GM18507 (cell line): ENCODE results near the gene ARHGAP29.

Experiments used
- DNase-seq: peaks from one replicate; pipeline ENCODE4 v3.0.0; 2011; ENCODE audit warnings: low read depth; ENCODE audit not compliant: insufficient read length; ENCODE audit errors: extremely low spot score
- FAIRE-seq: peaks from 2 replicates; lab custom pipeline; 2011; peaks lifted over from hg19 to GRCh38; lab: Jason Lieb, UNC

The ARHGAP29 gene

GRCh38 chr1:94269921-94270320 lies 32.5 kb upstream of the ARHGAP29 start:
- DNase-seq (no peak), FAIRE-seq (no peak)

GRCh38 chr1:94265906-94266305 lies 28.5 kb upstream of the ARHGAP29 start:
- FAIRE-seq (no peak), DNase-seq (no peak)

- DNase-seq (no peak), FAIRE-seq (no peak)
Observed at GRCh38 chr1:94265011-94265422, 27.6 kb upstream of the ARHGAP29 start.

GRCh38 chr1:94260635-94261387 lies 23.4 kb upstream of the ARHGAP29 start:
- no peak for DNase-seq
- FAIRE-seq, result no peak

GRCh38 chr1:94259635-94260289 lies 22.4 kb upstream of the ARHGAP29 start:
- no peak for FAIRE-seq
- no peak for DNase-seq

GRCh38 chr1:94258873-94259331 lies 21.5 kb upstream of the ARHGAP29 start:
- DNase-seq (no peak), FAIRE-seq (no peak)

GRCh38 chr1:94257444-94257843 lies 20.1 kb upstream of the ARHGAP29 start:
- FAIRE-seq (no peak), DNase-seq (no peak)

- DNase-seq, result no peak
- no peak for FAIRE-seq
Observed at GRCh38 chr1:94255476-94255875, 18.1 kb upstream of the ARHGAP29 start.

GRCh38 chr1:94254073-94254810 lies 16.9 kb upstream of the ARHGAP29 start:
- FAIRE-seq (no peak), DNase-seq (no peak)

GRCh38 chr1:94253456-94254017 lies 16.2 kb upstream of the ARHGAP29 start:
- FAIRE-seq, result no peak

GRCh38 chr1:94250341-94250740 lies 13.0 kb upstream of the ARHGAP29 start:
- no peak for FAIRE-seq
- no peak for DNase-seq

More at GRCh38 chr1:94253456-94254017, 16.2 kb upstream of the ARHGAP29 start:
- no peak for DNase-seq

- FAIRE-seq (no peak), DNase-seq (no peak)
Observed at GRCh38 chr1:94248956-94249688, 11.7 kb upstream of the ARHGAP29 start.

- FAIRE-seq (no peak), DNase-seq (no peak)
Observed at GRCh38 chr1:94247138-94248094, 10.0 kb upstream of the ARHGAP29 start.

- FAIRE-seq (no peak), DNase-seq (no peak)
Observed at GRCh38 chr1:94246692-94247137, 9.3 kb upstream of the ARHGAP29 start.

GRCh38 chr1:94245747-94246438 lies 8.5 kb upstream of the ARHGAP29 start:
- FAIRE-seq (no peak), DNase-seq (no peak)

GRCh38 chr1:94244816-94245215 lies 7.4 kb upstream of the ARHGAP29 start:
- DNase-seq (no peak), FAIRE-seq (no peak)

- FAIRE-seq (no peak), DNase-seq (no peak)
Observed at GRCh38 chr1:94243665-94244064, 6.3 kb upstream of the ARHGAP29 start.

- no peak for FAIRE-seq
- DNase-seq, result no peak
Observed at GRCh38 chr1:94240822-94241221, 3.4 kb upstream of the ARHGAP29 start.
